ENCODE results near the gene BNC2.

The BNC2 gene

GRCh38 chr9:16633794-16634193, 236.7 kb downstream of the BNC2 start:
- Histone ChIP-seq H3K4me1 (no peaks in the 10 kb centered on the region), H3K4me2 (ENCODE audit: low read length) (no peak overlapping the region), H3K9me3 (ENCODE audit: control insufficient read depth, low read length) (no peaks in the 10 kb centered on the region), H3K27me3 (ENCODE audit: control insufficient read depth, insufficient read depth, low read length) (no peaks in the 10 kb centered on the region), H3K79me2 (no peaks in the 10 kb centered on the region), H3K9ac (no peak overlapping the region), H3K36me3 (ENCODE audit: control insufficient read depth, insufficient read depth, low read length) (no peaks in the 10 kb centered on the region), H3K4me3 (ENCODE audit: low read depth, low read length) (no peak overlapping the region), H3K27ac (no peak overlapping the region), H2AFZ (no peak overlapping the region)
- no peak for TF ChIP-seq CTCF (IDR thresholded peaks at IDR 0.05)

GRCh38 chr9:16628413-16628812, 242.1 kb downstream of the BNC2 start:
- H3K4me2 ChIP-seq (ENCODE audit: low read length): no peak overlapping the region
- no peak overlapping the region for H3K9ac ChIP-seq
- no peak overlapping the region for H3K27ac ChIP-seq
- H3K4me1 ChIP-seq: peaks cover 3% of the 10 kb centered on the region
- H3K27me3 ChIP-seq (ENCODE audit: control insufficient read depth, insufficient read depth, low read length): no peaks in the 10 kb centered on the region
- no peaks in the 10 kb centered on the region for H3K9me3 ChIP-seq (ENCODE audit: control insufficient read depth, low read length)
- no peaks in the 10 kb centered on the region for H3K36me3 ChIP-seq (ENCODE audit: control insufficient read depth, insufficient read depth, low read length)
- H3K4me3 ChIP-seq (ENCODE audit: low read depth, low read length): no peak overlapping the region
- H3K79me2 ChIP-seq: no peaks in the 10 kb centered on the region
- no peak for TF ChIP-seq CTCF (IDR thresholded peaks at IDR 0.05)
- no peak overlapping the region for H2AFZ ChIP-seq

GRCh38 chr9:16627967-16628366, 242.5 kb downstream of the BNC2 start:
- Histone ChIP-seq H2AFZ (no peak overlapping the region), H3K9ac (no peak overlapping the region), H3K27ac (no peak overlapping the region), H3K4me3 (ENCODE audit: low read depth, low read length) (no peak overlapping the region), H3K27me3 (ENCODE audit: control insufficient read depth, insufficient read depth, low read length) (no peaks in the 10 kb centered on the region), H3K79me2 (no peaks in the 10 kb centered on the region), H3K4me2 (ENCODE audit: low read length) (no peak overlapping the region), H3K36me3 (ENCODE audit: control insufficient read depth, insufficient read depth, low read length) (no peaks in the 10 kb centered on the region), H3K9me3 (ENCODE audit: control insufficient read depth, low read length) (no peaks in the 10 kb centered on the region), H3K4me1 (peaks cover 3% of the 10 kb centered on the region)
- TF ChIP-seq CTCF (IDR thresholded peaks at IDR 0.05): no peak

- Histone ChIP-seq H3K79me2 (no peaks in the 10 kb centered on the region), H3K36me3 (ENCODE audit: control insufficient read depth, insufficient read depth, low read length) (no peaks in the 10 kb centered on the region), H2AFZ (no peak overlapping the region), H3K9ac (no peak overlapping the region), H3K4me3 (ENCODE audit: low read depth, low read length) (no peak overlapping the region), H3K27ac (no peak overlapping the region), H3K9me3 (ENCODE audit: control insufficient read depth, low read length) (no peaks in the 10 kb centered on the region), H3K4me1 (peaks cover 3% of the 10 kb centered on the region), H3K4me2 (ENCODE audit: low read length) (no peak overlapping the region), H3K27me3 (ENCODE audit: control insufficient read depth, insufficient read depth, low read length) (no peaks in the 10 kb centered on the region)
- no peak for TF ChIP-seq CTCF (IDR thresholded peaks at IDR 0.05)
These were observed 242.9 kb downstream of the BNC2 start for GRCh38 chr9:16627521-16627920.

GRCh38 chr9:16626577-16627130, 243.8 kb downstream of the BNC2 start:
- no peak for TF ChIP-seq CTCF (IDR thresholded peaks at IDR 0.05)
- H3K36me3 ChIP-seq (ENCODE audit: control insufficient read depth, insufficient read depth, low read length): no peaks in the 10 kb centered on the region
- no peaks in the 10 kb centered on the region for H3K27me3 ChIP-seq (ENCODE audit: control insufficient read depth, insufficient read depth, low read length)
- H3K4me3 ChIP-seq (ENCODE audit: low read depth, low read length): no peak overlapping the region
- no peaks in the 10 kb centered on the region for H3K79me2 ChIP-seq
- H3K4me1 ChIP-seq: peaks cover 3% of the 10 kb centered on the region
- no peaks in the 10 kb centered on the region for H3K9me3 ChIP-seq (ENCODE audit: control insufficient read depth, low read length)
- no peak overlapping the region for H2AFZ ChIP-seq
- no peak overlapping the region for H3K4me2 ChIP-seq (ENCODE audit: low read length)
- no peak overlapping the region for H3K27ac ChIP-seq
- H3K9ac ChIP-seq: no peak overlapping the region

All from parathyroid adenoma (tissue), 2 donors.